ENCODE data around the gene TET3.

- TF ChIP-seq CTCF (IDR thresholded peaks at IDR 0.05; ENCODE audit: insufficient read depth, low read depth, low read length): no peak
- TF ChIP-seq EZH2 (IDR thresholded peaks at IDR 0.05; ENCODE audit: insufficient read depth, low read length): no peak
Observed at GRCh38 chr2:73979686-73980085, 5.0 kb upstream of the TET3 start.
